ENCODE measurements around the gene POLR2J. TPM values are rescaled to one million over a fixed set of nuclear protein-coding genes. Genes with fewer than 3 reads are reported as not detected.
"Not testable (repeated sequence)": the region's sequence is repeated elsewhere in the genome, so short reads cannot be mapped to it uniquely, and the experiment has no call there.

Gene POLR2J
- total RNA-seq, 1 experiment from 2014 or later = 44.1 TPM

- not testable (repeated sequence) for DNase-seq (ENCODE audit: low read depth in 1 of 2, low spot score in 2 of 2); H3K9me3 ChIP-seq (replicated peaks); H3K27me3 ChIP-seq (replicated peaks); H3K4me3 ChIP-seq; H3K4me1 ChIP-seq (replicated peaks); H3K27ac ChIP-seq; H3K36me3 ChIP-seq
Observed at GRCh38 chr7:102479209-102479584, 475 bp upstream of the POLR2J start.

- H3K4me1 ChIP-seq (replicated peaks); H3K27ac ChIP-seq; H3K4me3 ChIP-seq; DNase-seq (ENCODE audit: low read depth in 1 of 2, low spot score in 2 of 2); H3K27me3 ChIP-seq (replicated peaks); H3K9me3 ChIP-seq (replicated peaks): not testable (repeated sequence)
- peaks cover 40% of the 10 kb centered on the region for H3K36me3 ChIP-seq
Observed at GRCh38 chr7:102474736-102475435, 3.8 kb downstream of the POLR2J start.

- not testable (repeated sequence) for H3K27ac ChIP-seq; H3K9me3 ChIP-seq (replicated peaks)
- peaks cover 48% of the 10 kb centered on the region for H3K36me3 ChIP-seq
Observed at GRCh38 chr7:102474116-102474515, 4.6 kb downstream of the POLR2J start.

GRCh38 chr7:102473271-102473991 lies 5.3 kb downstream of the POLR2J start:
- Histone ChIP-seq H3K9me3 (replicated peaks) (no peaks in the 10 kb centered on the region), H3K4me3 (no peak overlapping the region), H3K27me3 (replicated peaks) (no peaks in the 10 kb centered on the region), H3K4me1 (replicated peaks) (no peaks in the 10 kb centered on the region), H3K27ac (no peak overlapping the region), H3K36me3 (peaks cover 54% of the 10 kb centered on the region)
- DNase-seq (ENCODE audit: low read depth in 1 of 2, low spot score in 2 of 2) = no peak

More at GRCh38 chr7:102474116-102474515, 4.6 kb downstream of the POLR2J start:
- H3K27me3 ChIP-seq (replicated peaks); H3K4me3 ChIP-seq; DNase-seq (ENCODE audit: low read depth in 1 of 2, low spot score in 2 of 2); H3K4me1 ChIP-seq (replicated peaks): not testable (repeated sequence)

- Histone ChIP-seq H3K4me1 (replicated peaks) (no peaks in the 10 kb centered on the region; the same call in 1 of the 2 replicates), H3K36me3 (peaks cover 65% of the 10 kb centered on the region), H3K27me3 (replicated peaks) (no peaks in the 10 kb centered on the region), H3K27ac (no peak overlapping the region), H3K9me3 (replicated peaks) (no peaks in the 10 kb centered on the region), H3K4me3 (no peak overlapping the region)
- DNase-seq (ENCODE audit: low read depth in 1 of 2, low spot score in 2 of 2) = no peak
Observed at GRCh38 chr7:102472126-102473041, 6.3 kb downstream of the POLR2J start.

GRCh38 chr7:102471791-102472125 lies 7.0 kb downstream of the POLR2J start:
- Histone ChIP-seq H3K27me3 (replicated peaks) (no peaks in the 10 kb centered on the region), H3K27ac (no peak overlapping the region), H3K4me1 (replicated peaks) (no peaks in the 10 kb centered on the region; the same call in 1 of the 2 replicates), H3K9me3 (replicated peaks) (no peaks in the 10 kb centered on the region), H3K4me3 (no peak overlapping the region), H3K36me3 (peaks cover 71% of the 10 kb centered on the region)
- no peak for DNase-seq (ENCODE audit: low read depth in 1 of 2, low spot score in 2 of 2)

GRCh38 chr7:102469972-102470825 lies 8.5 kb downstream of the POLR2J start:
- no peaks in the 10 kb centered on the region for H3K27me3 ChIP-seq (replicated peaks)
- no peaks in the 10 kb centered on the region for H3K9me3 ChIP-seq (replicated peaks)
- peaks cover 78% of the 10 kb centered on the region for H3K36me3 ChIP-seq
- no peak overlapping the region for H3K27ac ChIP-seq
- no peak for DNase-seq (ENCODE audit: low read depth in 1 of 2, low spot score in 2 of 2)
- H3K4me3 ChIP-seq = no peak overlapping the region
- peaks cover 10% of the 10 kb centered on the region for H3K4me1 ChIP-seq (replicated peaks)

GRCh38 chr7:102469351-102469971 lies 9.3 kb downstream of the POLR2J start:
- Histone ChIP-seq H3K27me3 (replicated peaks) (no peaks in the 10 kb centered on the region), H3K9me3 (replicated peaks) (0 out of 2 replicates have a peak, but pooled peaks cover 1% of the 10 kb centered on the region), H3K27ac (no peak overlapping the region), H3K4me1 (replicated peaks) (peaks cover 10% of the 10 kb centered on the region), H3K36me3 (peaks cover 80% of the 10 kb centered on the region), H3K4me3 (no peak overlapping the region)
- DNase-seq (ENCODE audit: low read depth in 1 of 2, low spot score in 2 of 2) = no peak

GRCh38 chr7:102468478-102469350 lies 10.0 kb downstream of the POLR2J start:
- DNase-seq (ENCODE audit: low read depth in 1 of 2, low spot score in 2 of 2) = no peak
- Histone ChIP-seq H3K4me1 (replicated peaks) (peaks cover 13% of the 10 kb centered on the region), H3K9me3 (replicated peaks) (0 out of 2 replicates have a peak, but pooled peaks cover 2% of the 10 kb centered on the region), H3K36me3 (peaks cover 81% of the 10 kb centered on the region), H3K27me3 (replicated peaks) (no peaks in the 10 kb centered on the region), H3K4me3 (no peak overlapping the region), H3K27ac (no peak overlapping the region)

GRCh38 chr7:102467581-102468477 lies 10.9 kb downstream of the POLR2J start:
- no peak for DNase-seq (ENCODE audit: low read depth in 1 of 2, low spot score in 2 of 2)
- Histone ChIP-seq H3K27ac (no peak overlapping the region), H3K9me3 (replicated peaks) (0 out of 2 replicates have a peak, but pooled peaks cover 2% of the 10 kb centered on the region), H3K36me3 (peaks cover 75% of the 10 kb centered on the region), H3K4me3 (no peak overlapping the region), H3K4me1 (replicated peaks) (peaks cover 16% of the 10 kb centered on the region), H3K27me3 (replicated peaks) (no peaks in the 10 kb centered on the region)

- Histone ChIP-seq H3K9me3 (replicated peaks) (0 out of 2 replicates have a peak, but pooled peaks cover 2% of the 10 kb centered on the region), H3K4me3 (peak overlapping the region; percentile 88), H3K27ac (no peak overlapping the region), H3K36me3 (peaks cover 58% of the 10 kb centered on the region), H3K27me3 (replicated peaks) (no peaks in the 10 kb centered on the region), H3K4me1 (replicated peaks) (peaks cover 16% of the 10 kb centered on the region)
- no peak for DNase-seq (ENCODE audit: low read depth in 1 of 2, low spot score in 2 of 2)
Observed at GRCh38 chr7:102466097-102466496, 12.6 kb downstream of the POLR2J start.

Data from SJSA1 (cell line).